SH-SY5Y (cell line): Measurements from ENCODE around the gene TRMT61A.

Source experiments
- GATA2 ChIP-seq: IDR thresholded peaks from 2 replicates; pipeline ENCODE4 v1.6.1; 2011; ENCODE audit warnings: mild to moderate bottlenecking, low read depth, low read length
- GATA3 ChIP-seq: IDR thresholded peaks from 2 replicates; pipeline ENCODE4 v1.6.1; 2011; ENCODE audit warnings: low read depth, mild to moderate bottlenecking, low read length, moderate library complexity

DNA sequence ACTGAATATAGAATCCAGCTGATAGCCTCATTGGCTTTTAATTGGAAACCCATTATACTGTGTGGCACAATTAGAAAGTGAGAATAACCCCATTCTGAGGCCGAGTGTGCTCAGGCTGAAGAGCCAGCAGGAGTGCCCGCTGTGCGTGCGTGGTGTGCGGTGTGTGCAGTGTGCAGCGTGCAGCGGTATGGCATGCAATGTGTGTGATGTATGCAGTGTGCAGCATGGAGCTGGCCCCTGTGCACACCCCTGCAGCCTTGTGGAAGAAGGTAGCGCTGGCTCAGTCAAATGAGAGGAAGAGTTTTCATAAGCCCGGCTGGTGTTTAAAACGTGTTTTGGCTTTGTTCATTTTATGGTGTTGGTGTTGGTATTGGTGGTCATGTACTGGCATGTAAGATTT lies 29.3 kb upstream of the TRMT61A start:
- TF ChIP-seq GATA3: no peak
- TF ChIP-seq GATA2: no peak
